Mucosa of rectum (tissue), 2 donors: ENCODE results near the gene DHX34.

ENCODE experiments used
- H3K27ac ChIP-seq, 2 donors: one replicate each; pipeline ENCODE4 v1.7.0; 2013; ENCODE audit warnings: inconsistent platforms in 2 of 2, low read depth in 2 of 2, low read length in 2 of 2
- H3K27me3 ChIP-seq, 2 donors: one replicate each; pipeline ENCODE4 v1.7.0; 2013; ENCODE audit warnings: low read length in 2 of 2; ENCODE audit not compliant: control insufficient read depth in 2 of 2, insufficient read depth in 2 of 2
- H3K36me3 ChIP-seq, 2 donors: one replicate each; pipeline ENCODE4 v1.7.0; 2013; ENCODE audit warnings: low read length in 2 of 2; ENCODE audit not compliant: control insufficient read depth in 2 of 2, insufficient read depth in 2 of 2
- H3K4me1 ChIP-seq, 2 donors: one replicate each; pipeline ENCODE4 v1.7.0; 2013; ENCODE audit warnings: low read length in 2 of 2, mild to moderate bottlenecking in 1 of 2; ENCODE audit not compliant: control insufficient read depth in 2 of 2, insufficient read depth in 2 of 2
- H3K4me3 ChIP-seq, 2 donors: one replicate each; pipeline ENCODE4 v1.7.0; 2013; ENCODE audit warnings: low read length in 2 of 2
- H3K9ac ChIP-seq, 2 donors: one replicate each; pipeline ENCODE4 v1.7.0; 2013; ENCODE audit warnings: low read length in 2 of 2, low read depth in 1 of 2, mild to moderate bottlenecking in 1 of 2
- H3K9me3 ChIP-seq, 2 donors: one replicate each; pipeline ENCODE4 v1.7.0; 2013; ENCODE audit warnings: low read length in 2 of 2; ENCODE audit not compliant: control insufficient read depth in 2 of 2
- donor health status: healthy.
- donor health status: Normal muscosa, but diverticular disease.

The DHX34 gene

GRCh38 chr19:47312366-47313006 is 36.6 kb upstream of the DHX34 start:
- Histone ChIP-seq H3K9me3 (no peaks in the 10 kb centered on the region), H3K27ac (no peak overlapping the region), H3K4me1 (no peaks in the 10 kb centered on the region), H3K9ac (no peak overlapping the region), H3K4me3 (no peak overlapping the region), H3K36me3 (no peaks in the 10 kb centered on the region), H3K27me3 (peaks cover 0 to 2% of the 10 kb centered on the region in 2 donors)

GRCh38 chr19:47313754-47314295 is 35.3 kb upstream of the DHX34 start:
- no peaks in the 10 kb centered on the region for H3K36me3 ChIP-seq
- H3K9me3 ChIP-seq, result no peaks in the 10 kb centered on the region
- no peak overlapping the region for H3K9ac ChIP-seq
- H3K27ac ChIP-seq, result no peak overlapping the region
- H3K4me1 ChIP-seq, result no peaks in the 10 kb centered on the region
- peaks cover 0 to 2% of the 10 kb centered on the region in 2 donors for H3K27me3 ChIP-seq
- H3K4me3 ChIP-seq, result no peak overlapping the region

DNA sequence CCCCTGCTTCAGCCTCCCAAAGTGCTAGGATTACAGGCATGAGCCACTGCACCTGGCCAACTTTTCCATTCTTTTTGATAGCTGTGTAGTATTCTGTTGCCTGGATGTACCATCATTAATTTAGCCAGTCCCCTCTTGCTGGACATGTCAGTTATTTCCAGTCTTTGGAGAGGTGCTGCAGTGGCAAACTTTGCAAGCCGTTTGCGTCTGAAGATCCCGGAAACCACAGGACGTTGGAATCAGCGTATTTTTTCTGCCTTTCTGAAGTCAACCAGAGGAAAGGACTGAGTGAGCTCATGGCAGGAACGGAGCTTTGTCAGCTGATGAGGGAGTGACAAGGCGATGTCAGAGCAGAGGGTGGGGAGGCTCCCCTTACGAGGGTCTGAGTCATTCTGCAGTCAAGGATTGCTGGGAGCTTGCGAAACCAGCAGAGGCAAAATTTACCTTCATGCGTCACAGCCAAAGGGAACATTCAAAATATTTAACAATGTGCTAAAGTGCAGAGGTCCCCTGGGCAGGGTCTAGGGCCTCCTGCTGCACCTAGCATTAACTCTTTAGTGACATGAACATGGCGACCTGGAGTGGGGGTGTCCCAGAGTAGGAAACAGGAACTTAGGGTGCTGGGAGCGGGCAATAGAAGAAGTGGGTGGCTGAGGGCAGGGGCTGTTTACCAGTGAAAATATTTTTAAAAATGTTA is 33.8 kb upstream of the DHX34 start:
- no peaks in the 10 kb centered on the region for H3K9me3 ChIP-seq
- H3K27me3 ChIP-seq, result peaks cover 0 to 2% of the 10 kb centered on the region in 2 donors
- H3K36me3 ChIP-seq, result no peaks in the 10 kb centered on the region
- no peak overlapping the region for H3K4me3 ChIP-seq
- H3K9ac ChIP-seq, result no peak overlapping the region
- H3K4me1 ChIP-seq, result no peaks in the 10 kb centered on the region
- H3K27ac ChIP-seq, result no peak overlapping the region

GRCh38 chr19:47316513-47316912 is 32.6 kb upstream of the DHX34 start:
- Histone ChIP-seq H3K27ac (no peak overlapping the region), H3K4me3 (no peak overlapping the region), H3K27me3 (no peaks in the 10 kb centered on the region), H3K9me3 (no peaks in the 10 kb centered on the region), H3K36me3 (no peaks in the 10 kb centered on the region), H3K4me1 (no peaks in the 10 kb centered on the region), H3K9ac (no peak overlapping the region)

DNA sequence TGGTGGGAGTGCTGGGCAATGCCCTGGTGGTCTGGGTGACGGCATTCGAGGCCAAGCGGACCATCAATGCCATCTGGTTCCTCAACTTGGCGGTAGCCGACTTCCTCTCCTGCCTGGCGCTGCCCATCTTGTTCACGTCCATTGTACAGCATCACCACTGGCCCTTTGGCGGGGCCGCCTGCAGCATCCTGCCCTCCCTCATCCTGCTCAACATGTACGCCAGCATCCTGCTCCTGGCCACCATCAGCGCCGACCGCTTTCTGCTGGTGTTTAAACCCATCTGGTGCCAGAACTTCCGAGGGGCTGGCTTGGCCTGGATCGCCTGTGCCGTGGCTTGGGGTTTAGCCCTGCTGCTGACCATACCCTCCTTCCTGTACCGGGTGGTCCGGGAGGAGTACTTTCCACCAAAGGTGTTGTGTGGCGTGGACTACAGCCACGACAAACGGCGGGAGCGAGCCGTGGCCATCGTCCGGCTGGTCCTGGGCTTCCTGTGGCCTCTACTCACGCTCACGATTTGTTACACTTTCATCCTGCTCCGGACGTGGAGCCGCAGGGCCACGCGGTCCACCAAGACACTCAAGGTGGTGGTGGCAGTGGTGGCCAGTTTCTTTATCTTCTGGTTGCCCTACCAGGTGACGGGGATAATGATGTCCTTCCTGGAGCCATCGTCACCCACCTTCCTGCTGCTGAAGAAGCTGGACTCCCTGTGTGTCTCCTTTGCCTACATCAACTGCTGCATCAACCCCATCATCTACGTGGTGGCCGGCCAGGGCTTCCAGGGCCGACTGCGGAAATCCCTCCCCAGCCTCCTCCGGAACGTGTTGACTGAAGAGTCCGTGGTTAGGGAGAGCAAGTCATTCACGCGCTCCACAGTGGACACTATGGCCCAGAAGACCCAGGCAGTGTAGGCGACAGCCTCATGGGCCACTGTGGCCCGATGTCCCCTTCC is 28.9 kb upstream of the DHX34 start:
- H3K9ac ChIP-seq, result no peak overlapping the region
- no peak overlapping the region for H3K27ac ChIP-seq

GRCh38 chr19:47321630-47322029 is 27.5 kb upstream of the DHX34 start:
- Histone ChIP-seq H3K27me3 (no peaks in the 10 kb centered on the region), H3K4me3 (no peak overlapping the region), H3K9me3 (no peaks in the 10 kb centered on the region), H3K4me1 (no peaks in the 10 kb centered on the region), H3K36me3 (no peaks in the 10 kb centered on the region), H3K27ac (no peak overlapping the region), H3K9ac (no peak overlapping the region)

More for the DNA sequence above, 28.9 kb upstream of the DHX34 start:
- Histone ChIP-seq H3K4me3 (no peak overlapping the region), H3K36me3 (no peaks in the 10 kb centered on the region), H3K4me1 (no peaks in the 10 kb centered on the region), H3K27me3 (no peaks in the 10 kb centered on the region), H3K9me3 (no peaks in the 10 kb centered on the region)

GRCh38 chr19:47322058-47322457 is 27.1 kb upstream of the DHX34 start:
- no peaks in the 10 kb centered on the region for H3K9me3 ChIP-seq
- no peak overlapping the region for H3K27ac ChIP-seq
- H3K4me1 ChIP-seq, result no peaks in the 10 kb centered on the region
- no peaks in the 10 kb centered on the region for H3K36me3 ChIP-seq
- no peaks in the 10 kb centered on the region for H3K27me3 ChIP-seq
- no peak overlapping the region for H3K4me3 ChIP-seq
- H3K9ac ChIP-seq, result no peak overlapping the region

DNA sequence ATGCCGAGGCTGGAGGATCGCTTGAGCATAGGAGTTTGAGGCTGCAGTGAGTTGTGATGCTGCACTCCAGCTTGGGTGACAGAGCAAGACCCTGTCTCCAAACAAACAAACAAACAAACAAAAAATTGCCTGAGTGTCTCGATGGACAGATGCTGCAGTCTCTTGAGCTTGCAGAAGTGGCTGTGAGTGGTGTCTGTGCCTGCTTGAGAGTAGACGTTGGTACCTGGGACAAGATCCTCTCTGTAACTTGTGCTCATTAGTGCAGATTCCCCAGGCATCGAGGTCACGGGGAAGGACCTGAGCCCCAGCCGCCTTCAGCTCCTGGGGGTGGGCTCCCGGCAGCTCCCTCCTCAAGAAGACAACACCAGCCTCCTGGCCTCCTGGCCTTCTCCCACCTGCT is 25.7 kb upstream of the DHX34 start:
- no peaks in the 10 kb centered on the region for H3K36me3 ChIP-seq
- H3K27me3 ChIP-seq, result no peaks in the 10 kb centered on the region
- no peaks in the 10 kb centered on the region for H3K4me1 ChIP-seq
- no peak overlapping the region for H3K4me3 ChIP-seq
- peak overlapping the region; percentile 65 to 74 for H3K27ac ChIP-seq
- no peaks in the 10 kb centered on the region for H3K9me3 ChIP-seq
- no peak overlapping the region for H3K9ac ChIP-seq

DNA sequence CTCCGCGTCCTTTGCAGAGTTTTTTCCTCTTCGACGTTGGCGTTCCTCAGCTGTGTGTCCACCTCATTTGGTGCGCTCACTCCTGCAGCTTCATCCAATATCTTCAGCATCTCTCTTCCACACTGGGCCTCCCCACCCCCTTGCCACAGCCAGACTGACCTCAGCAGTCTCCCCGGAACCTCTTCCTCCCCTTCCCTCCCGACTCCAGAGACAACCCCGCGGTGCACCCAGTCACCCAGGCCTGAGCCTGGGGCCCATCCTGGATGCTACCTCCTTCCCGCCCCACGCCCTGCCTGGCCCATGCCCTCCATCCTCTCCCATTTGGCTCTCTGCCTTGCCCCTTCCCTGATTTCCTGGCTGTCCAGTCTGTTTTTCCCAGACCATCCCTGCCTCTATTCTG is 25.2 kb upstream of the DHX34 start:
- Histone ChIP-seq H3K27ac (peak overlapping the region; percentile 65 to 74), H3K9me3 (no peaks in the 10 kb centered on the region), H3K27me3 (no peaks in the 10 kb centered on the region)

DNA sequence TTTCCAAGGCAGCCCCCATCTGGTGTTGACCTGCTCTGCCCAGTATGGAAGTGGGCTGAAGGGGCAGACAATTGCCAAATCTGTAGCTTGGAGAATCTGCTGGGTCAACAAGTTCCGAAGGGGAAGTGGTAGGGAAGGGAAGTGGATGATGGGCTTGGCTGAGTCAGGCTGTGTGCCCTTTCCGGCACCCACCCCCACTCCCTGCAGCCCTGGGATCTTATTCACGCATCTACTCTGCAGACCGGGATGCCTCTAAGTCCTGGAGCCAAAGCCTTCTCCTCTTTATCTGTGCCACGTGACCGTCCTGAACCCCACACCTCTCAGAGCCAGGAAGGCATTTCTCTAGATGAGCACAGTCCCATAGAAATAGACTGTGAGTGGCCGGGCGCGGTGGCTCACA is 24.6 kb upstream of the DHX34 start:
- no peaks in the 10 kb centered on the region for H3K27me3 ChIP-seq
- peak overlapping the region; percentile 65 to 74 for H3K27ac ChIP-seq
- no peaks in the 10 kb centered on the region for H3K4me1 ChIP-seq
- H3K4me3 ChIP-seq, result peak overlapping the region in 1 of 2 donors; percentile 41
- no peak overlapping the region for H3K9ac ChIP-seq
- no peaks in the 10 kb centered on the region for H3K36me3 ChIP-seq
- no peaks in the 10 kb centered on the region for H3K9me3 ChIP-seq

More for the DNA sequence above, 25.2 kb upstream of the DHX34 start:
- H3K9ac ChIP-seq, result no peak overlapping the region
- peak overlapping the region in 1 of 2 donors; percentile 41 for H3K4me3 ChIP-seq
- no peaks in the 10 kb centered on the region for H3K4me1 ChIP-seq
- H3K36me3 ChIP-seq, result no peaks in the 10 kb centered on the region
